Measurements from ENCODE around the gene DNAH5.
"Not testable (repeated sequence)": the region's sequence is repeated elsewhere in the genome, so short reads cannot be mapped to it uniquely, and the experiment has no call there.

Gene DNAH5

DNA sequence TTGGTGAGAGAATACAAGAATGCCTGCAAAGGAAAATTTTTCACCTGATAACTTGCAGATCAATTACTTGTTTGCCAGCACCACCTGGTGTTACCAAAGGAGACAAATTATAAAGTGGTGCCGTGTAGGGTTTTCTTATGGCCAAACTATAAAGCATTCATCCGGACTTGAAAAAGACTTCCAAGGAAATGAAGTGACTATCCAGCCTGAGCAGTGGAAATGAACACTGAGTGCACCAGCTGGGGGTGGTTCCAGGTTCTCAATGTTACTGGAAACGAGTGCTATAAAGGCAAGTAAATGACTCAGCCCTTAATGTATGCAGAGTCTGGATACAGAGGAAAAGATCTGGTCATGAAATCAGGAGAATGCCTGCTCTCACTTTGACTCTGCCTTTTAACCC, 113.1 kb downstream of the DNAH5 start:
- no peak for DNase-seq

DNA sequence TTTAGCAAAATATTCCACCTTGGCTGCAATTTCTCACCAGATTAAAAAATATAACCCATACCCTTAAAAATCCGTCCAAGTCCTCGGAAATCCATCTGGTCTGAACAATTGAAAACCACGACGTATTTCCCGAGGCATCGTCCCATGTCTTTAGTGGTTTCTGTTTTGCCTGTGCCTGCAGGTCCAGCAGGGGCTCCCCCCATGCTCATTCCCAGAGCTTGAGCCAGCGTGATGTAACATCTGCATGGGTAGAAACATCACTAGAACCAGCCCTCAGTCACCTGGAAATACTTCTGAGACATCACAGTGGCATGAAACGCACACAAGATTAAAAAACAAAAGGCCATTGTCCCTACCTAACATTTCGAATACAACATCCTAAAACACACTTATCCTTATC, 114.0 kb downstream of the DNAH5 start:
- no peak for DNase-seq

DNA sequence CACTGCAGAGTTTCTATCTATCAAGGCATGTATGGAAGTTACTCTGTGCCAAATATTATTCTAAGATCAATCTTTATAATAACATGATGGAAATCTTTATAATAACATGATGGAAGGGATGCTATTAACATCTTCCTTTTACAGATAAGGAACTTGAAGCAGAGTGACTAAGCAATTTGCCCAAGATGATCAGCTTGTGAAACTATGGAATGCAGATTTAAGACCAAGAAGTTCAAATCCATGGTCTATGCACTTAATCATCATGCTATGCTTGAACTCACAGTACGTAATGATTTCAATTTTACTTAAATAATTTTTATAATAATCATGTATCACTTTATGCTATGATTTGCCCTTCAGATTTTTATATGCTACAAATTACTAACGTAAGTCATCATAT, 123.1 kb downstream of the DNAH5 start:
- DNase-seq = no peak

DNA sequence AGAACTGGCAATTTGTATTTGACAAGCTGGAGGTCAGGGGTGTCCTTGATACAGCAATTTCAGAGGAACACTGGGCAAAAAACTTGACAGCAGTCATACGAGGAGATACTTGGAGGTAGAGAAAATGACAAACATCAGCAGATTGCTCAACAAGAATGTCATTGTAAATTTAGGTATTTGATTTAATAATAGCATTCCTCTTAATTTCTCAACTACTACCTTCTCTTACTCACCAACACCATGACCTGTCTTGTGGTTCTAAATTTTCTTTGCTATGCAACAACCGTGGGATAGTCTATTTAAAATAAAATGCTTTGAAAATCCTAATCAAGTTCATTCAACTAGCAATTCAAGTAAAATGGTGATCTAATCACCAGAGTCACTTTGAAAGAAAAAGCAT, 128.4 kb downstream of the DNAH5 start:
- no peak for DNase-seq

DNA sequence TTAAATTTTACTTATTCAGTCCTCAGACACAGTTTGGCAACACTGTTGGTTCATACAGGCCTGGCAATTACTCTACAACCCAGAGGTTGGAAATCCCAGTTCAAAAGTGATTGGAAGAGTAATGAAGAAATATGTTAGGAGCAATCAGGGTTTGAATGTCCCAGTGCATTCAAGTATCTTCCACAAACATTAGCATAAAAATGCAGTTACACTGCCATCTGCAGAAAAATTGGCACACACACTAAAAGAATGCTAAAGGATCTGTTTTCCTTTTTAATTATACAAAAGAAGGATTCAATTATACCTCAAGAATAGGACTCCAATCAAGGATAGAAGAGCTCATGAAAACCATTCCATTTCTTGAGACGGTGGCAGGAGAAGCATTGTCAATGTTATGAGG, 130.2 kb downstream of the DNAH5 start:
- no peak for DNase-seq

DNA sequence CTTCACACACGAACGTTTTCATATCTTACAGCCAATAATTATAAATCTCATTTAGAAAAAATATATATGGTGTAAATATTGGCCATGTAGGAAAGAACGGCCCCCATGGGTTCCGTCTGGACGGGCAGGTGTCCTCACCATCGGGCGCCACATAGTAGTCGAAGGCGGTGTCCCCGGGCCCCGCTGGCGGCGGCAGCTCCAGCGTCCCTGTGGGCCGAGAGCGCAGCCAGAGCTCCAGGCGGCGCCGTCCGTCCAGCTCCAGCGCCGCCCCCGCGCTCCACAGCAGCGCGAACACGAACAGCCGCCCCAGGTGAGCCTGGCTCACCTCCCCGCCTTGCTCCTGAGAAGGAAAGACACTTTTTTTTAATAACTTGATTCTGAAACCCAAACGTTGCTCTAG, 134.6 kb downstream of the DNAH5 start:
- no peak for DNase-seq

DNA sequence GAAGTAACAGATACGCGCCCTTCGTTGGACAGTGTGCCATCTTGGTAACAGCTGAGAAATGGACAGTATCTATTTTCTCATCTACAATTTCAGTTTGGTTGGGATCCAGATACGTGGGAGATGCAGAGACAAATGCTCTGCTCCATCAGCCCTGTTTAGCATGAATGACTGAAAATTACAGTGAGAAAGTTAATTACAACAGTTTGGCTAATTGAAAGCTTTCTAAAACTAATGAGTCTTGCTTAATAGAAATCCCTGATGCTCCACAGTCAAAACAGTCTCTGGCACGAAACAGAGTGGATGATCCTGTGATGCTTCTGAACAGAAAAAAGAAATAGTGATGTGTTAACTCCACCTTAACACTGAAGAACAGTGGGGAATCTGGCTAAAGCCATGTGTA, 140.2 kb downstream of the DNAH5 start:
- DNase-seq = no peak

DNA sequence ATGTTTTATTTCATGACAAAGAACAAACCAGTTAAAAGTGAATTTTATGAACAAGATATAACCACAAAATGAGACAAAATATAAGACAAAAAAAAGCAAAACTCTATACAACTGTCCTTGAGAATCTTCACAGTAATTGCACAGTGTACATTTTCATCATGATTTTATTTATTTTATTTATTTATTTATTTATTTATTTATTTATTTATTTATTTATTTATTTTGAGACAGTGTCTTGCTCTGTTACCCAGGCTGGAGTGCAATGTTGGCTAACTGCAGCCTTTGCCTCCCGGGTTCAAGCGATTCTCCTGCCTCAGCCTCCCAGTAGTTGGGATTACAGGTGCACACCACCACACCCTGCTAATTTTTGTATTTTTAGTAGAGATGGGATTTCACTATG, 145.9 kb downstream of the DNAH5 start:
- not testable (repeated sequence) for DNase-seq

DNA sequence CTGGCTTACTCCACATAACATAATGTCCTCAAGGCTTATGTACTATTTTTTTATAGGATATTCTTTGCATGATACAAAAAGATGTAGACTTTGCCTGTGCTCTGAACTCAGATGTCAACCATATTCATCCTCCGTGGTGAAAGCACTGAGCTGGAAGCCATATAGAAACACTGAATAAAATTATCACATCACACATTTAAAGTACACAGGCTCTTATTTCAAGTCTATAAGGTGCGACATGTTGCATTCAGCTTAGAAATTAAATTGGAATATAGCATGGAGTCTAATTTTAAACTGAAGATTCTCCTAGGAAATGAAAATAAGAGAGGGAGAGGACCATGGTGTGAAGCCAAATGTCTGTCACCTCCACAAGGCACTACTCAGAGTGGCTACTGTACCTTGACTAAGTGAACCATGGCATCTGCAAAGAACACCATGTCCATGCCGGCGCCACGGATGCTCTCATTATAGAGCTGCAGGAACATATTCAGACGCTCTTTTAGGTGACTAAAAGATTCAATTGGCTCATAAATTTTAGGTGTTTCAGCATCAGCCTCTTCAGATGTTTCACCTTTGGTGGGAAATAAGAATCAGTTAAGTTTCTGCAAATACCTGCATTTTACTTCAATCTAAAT, 158.6 kb downstream of the DNAH5 start:
- DNase-seq = no peak

DNA sequence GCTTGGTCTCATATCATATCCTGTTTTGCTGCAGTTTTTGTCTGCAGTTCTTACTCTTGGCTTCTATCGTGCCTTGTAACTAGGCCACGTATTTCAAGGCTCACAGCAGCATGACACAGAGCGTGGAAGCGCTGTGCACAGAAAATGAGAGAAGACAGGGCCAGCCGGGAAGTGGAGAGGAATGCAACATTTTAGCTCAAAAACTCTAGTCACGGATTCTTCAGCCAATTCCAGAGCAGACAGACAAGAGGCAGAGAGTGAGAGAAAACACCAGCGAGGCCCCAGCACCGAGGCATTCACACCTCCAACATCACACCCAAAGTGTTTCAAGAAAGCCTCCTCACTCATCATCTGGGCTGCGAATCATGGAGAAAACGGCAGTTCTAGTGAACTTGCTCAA, 160.8 kb downstream of the DNAH5 start:
- DNase-seq = no peak

DNA sequence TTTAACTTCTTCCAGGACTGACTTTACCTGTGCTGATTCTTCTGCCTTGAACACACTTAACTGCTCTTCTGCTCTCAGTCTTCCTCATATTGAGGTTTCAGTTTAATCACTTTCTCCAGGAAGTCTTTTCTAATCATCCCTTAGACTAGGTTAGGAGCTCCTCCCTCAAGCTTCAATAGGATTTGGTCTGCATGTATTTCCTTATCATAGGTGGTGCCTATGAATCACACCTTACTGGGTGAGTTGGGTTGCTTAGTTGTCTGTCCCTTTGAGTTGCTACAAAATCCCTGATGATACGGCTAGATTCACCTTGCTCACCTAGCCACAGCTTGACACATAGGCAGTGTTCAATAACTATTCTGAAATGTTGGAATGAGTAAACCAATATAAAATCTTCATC, 164.4 kb downstream of the DNAH5 start:
- no peak for DNase-seq

DNA sequence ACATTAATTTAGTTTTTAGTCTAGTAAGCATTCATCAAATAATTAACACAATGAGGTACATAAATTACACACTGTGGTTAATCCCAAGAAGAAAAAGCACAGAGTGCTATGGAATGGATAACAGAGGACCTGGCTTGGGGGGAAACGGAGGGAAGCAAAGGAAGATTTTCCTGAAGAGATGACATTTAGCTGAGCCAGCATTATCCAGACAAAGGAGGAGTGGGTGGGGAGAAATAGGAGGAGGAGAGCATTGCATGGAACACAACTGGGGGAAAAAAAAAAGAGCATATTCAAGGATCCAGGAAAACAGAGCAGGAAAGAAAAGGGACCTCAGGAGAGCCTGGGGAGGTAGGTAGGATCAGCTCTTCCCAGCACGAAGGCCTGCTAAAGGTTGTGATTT, 170.8 kb downstream of the DNAH5 start:
- no peak for DNase-seq

DNA sequence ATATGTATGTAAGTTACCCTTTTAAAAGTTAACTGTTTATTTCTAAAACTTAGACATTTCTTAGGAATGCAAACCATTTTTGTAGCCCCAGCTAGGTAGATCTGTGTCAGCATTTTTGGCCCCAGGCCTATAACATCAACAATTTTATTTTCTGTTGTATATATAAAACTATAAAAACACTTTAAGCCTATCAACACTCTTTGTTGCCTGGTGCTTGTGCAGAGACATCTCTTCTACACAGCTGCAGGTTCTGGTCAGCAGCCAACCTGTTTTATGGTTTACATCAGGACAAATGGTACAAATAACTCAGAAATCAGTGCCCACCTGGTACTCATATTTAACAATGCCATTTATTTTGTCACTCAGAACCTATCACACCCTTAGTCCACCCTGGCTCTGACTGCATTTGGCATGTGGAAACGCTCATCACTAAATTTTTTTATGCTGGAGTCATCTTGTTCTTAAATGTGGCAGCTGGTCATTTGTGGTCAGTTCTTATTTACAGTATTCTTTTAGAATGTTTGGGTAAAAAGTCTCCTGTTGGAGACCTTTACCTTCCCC, 173.4 kb downstream of the DNAH5 start:
- DNase-seq = no peak

DNA sequence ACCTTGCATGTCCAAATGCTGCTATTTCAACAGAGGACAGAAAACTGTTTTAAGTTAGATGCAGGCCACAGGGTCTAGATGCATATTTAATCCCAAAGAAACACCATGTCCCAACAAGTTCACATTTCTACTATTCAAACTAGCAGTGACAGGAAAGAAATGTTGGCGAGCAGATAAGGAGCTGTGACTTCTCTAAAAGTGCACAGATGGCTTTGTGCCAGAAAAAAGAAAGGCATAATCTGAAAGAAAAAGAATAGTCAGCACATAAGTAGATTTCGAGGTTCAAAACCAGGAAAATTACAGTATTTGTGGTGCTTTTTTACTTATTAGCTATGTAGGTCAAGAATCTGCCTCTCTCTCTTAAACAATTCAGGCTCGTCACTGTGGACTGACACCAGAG, 178.3 kb downstream of the DNAH5 start:
- DNase-seq = no peak

DNA sequence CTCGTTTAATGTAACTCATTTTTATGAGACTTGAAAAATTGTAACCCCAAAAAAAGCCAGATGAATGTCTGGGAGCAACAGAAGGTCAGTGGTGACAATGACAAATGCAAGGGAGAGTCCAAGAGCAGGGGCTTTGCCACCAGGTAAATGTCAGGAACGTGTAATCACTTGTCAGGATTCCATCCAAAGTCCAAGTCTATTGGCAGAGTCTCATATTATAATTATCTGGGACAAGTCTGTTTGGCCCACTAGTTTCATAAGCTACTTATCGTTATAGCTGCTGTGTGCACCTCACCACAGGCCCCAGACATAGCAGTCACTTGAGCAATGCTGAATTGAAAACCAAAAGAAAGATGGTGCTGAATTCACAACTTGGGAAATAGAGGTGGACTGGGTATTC, 180.8 kb downstream of the DNAH5 start:
- DNase-seq = no peak

DNA sequence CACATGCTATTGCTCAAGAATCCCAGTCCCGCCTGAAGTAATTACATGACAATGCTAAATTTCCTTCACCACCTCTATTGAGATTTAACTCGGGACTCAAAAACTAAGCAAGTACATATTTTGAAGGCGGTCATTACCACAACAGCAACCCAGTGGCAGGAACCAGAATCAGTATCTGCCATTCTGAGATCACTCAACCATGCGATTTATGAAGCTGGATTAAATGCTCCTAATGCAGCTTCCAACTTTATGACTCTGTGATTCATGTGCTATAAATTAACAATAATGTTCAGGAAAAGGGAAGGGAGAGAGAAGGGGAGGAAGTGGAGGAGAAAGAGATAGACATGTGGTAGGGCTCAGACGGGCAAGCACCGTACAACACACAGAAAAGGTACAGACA, 194.7 kb downstream of the DNAH5 start:
- no peak for DNase-seq

DNA sequence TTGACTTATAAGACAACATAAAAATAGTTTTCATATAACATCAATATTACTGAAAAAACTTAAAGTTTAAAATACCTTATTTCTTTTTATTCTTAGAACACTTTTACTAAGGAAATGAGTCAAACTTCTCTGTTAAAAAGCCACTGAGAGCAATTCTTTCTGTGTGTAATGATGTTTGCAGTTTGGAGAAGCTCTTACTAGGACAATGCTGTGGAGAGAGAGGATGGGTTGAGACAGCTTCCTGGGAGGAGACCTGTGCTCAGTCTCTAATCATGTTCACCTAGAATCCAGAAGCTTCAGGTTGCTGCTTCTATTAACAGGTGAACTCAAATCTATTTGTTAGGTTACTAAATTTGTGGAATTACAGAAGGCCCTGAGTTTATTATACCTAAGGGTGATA, 198.5 kb downstream of the DNAH5 start:
- no peak for DNase-seq

DNA sequence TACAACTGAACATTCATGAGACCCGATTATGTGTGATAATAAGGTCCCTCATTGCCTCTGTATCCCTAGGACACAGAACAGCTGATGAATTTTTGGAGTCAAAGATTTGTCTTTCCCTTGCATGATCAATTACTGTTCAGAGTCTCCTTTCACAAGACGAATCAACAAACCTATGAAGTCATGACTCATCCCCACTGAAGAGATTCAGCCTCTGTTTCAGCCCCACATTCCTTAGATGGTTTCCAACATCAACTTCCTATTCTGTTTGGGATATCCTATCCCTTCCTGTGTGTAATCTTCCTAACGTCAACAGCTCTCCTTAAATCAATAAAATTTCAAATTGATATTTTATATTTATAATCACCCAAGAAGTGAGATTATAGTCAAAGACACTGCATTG, 199.0 kb downstream of the DNAH5 start:
- no peak for DNase-seq

DNA sequence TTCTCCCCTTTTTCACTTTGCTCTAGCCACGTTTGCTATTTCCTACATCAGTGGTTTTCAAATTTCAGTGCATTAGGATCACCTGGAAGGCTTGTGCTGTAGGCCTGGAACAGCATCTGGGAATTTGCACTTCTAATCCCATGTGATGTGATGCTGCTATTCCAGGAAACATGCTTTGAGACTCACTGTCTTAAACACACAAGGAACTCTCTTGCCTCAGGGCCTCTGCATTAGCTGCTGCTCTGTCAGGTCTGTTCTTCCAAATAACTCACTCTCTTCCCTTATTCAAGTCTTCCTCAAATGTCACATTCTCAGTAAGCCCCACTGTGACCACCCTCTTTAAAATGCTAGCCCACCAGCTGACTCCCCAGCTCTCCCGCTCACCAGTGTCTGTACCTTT, 204.0 kb downstream of the DNAH5 start:
- no peak for DNase-seq

DNA sequence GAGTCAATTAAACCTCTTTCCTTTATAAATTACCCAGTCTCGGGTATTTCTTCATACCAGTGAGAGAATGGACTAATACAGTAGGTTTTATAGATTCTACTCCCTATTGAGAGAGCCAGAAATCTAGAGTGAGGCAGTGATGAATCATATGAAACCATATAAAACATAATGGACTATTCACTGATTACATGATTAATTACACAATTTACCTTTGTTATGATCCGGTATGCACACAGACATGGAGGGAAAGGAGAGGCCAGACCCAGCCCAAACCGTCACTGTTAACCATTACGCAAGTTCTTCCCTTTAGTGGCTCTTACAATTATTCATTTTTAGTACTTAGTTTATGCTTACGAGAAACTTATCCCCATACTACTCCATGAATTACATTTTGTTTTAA, 205.0 kb downstream of the DNAH5 start:
- DNase-seq = no peak

DNA sequence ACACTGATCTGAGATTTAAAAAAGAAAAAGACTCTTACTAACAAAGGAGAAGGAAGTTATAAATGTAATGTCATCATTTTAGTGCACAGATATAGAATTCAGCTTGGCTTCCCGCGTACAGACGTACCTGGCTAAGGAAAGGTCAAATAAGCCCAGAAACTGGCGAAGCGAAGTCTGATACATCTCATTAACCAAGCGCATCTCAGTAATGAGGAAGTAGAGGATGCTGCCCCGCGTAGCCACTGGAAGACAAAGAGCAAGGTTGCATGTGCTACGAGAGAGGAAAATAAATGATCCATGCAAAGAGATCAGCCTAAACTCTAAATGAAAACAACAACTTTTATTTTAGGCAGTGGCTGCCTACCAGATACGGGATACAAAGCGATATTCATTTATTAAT, 208.8 kb downstream of the DNAH5 start:
- DNase-seq = no peak

DNA sequence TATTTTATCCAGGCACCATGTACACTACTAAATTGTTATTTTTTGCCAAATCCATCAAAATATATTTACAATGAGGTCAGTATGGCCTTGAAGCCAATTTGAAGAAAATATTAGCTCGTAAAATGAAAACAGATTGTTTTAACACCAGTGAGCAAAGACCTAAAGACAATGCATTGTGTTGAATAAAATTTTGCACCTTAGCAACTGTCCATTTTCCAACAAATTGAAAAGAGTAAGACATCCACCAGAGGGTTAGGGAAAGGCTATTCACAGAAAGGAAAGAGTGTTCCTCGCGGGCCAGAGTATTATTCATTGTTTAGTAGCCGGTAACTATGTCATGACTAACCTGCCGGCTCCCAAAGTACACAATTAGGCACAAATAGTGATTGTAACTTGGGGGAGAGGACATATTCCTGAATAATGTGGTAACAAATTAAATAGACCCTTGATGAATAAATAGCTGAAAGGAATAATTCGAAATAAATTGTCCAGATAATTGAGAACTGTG, 213.3 kb downstream of the DNAH5 start:
- no peak for DNase-seq

DNA sequence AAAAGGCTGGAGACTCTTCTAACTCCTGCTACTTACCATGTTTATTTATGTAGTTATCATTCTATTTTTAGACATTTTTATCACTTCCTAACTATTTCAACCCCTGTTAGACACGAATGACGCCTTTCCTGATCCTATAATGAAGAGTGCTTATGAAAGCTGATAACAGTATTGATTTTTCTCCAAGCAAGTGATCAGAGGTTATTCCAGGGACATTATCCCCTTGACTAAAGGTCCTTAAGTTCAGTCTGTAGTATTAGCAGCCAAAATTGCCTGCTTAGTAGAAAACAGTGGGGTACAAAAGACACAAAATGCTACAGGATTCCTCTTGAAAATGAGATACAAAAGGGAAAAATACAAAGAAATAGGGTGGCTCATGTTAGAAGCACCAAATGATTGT, 235.6 kb downstream of the DNAH5 start:
- no peak for DNase-seq

DNA sequence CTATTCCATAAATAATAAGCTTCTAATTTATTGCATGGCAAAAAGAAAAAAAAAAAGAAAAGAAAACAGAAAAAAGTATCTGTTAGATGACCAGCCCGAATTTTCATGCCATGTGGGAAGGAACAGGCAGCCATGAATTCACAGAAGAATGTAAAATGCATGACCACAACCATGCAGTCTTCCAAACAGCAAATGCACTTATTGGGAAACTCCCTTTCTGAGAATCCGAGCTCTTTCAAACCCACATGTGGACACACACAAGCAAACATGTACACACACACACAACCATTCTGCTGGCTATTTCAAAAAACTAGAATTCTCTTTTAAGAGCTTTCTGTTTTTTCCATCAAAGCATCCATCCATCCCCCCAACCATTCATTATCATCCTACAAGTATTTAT, 236.1 kb downstream of the DNAH5 start:
- no peak for DNase-seq

DNA sequence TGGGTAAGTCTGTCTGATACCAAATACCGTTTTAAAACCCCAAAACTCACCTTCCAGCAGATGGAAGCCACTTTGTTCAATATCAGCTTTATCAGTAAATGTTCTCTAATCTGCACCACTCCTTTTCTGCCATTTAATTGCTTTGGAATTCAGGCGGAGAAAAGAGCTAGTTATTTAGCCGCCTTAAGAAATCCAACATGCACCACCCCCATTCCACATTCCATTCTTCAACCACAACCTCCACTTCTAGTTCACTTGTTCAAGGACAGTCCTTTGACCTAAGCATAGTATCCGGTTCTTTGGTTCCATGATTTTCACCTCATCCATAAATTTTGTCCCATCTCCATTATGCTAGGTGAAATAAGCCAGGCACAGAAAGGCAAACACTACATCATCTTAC, 240.1 kb downstream of the DNAH5 start:
- no peak for DNase-seq
